GM21576 (cell line): ENCODE measurements around the gene SSBP1.
"Not testable (repeated sequence)": the region's sequence is repeated elsewhere in the genome, so short reads cannot be mapped to it uniquely, and the experiment has no call there.

Experiments used
- ATAC-seq: cut with Tn5 transposase; IDR thresholded peaks from one replicate; pipeline ENCODE4 v1.9.1; 2021; ENCODE audit warnings: mild to moderate bottlenecking, moderate library complexity; ENCODE audit not compliant: unreplicated experiment

The SSBP1 gene

DNA sequence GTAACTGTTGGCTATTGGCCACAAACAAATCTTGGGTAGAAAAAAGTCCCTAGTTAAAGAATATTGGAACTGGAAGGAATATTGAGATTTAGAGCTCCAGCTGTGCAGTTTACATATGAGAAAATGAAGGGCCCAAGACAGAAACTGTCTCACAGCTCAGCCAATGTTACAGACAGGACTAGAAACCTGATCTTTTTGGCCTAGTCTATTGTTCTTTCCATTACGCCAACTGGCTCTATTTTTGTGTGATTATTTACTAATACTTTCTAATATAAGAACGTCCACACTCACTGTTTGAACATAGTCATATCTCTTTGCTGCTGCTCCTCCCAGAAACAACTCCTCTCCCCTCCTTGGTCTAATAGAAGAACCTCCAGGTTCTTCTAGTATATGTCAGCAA, 28.8 kb upstream of the SSBP1 start:
- no peak for ATAC-seq

DNA sequence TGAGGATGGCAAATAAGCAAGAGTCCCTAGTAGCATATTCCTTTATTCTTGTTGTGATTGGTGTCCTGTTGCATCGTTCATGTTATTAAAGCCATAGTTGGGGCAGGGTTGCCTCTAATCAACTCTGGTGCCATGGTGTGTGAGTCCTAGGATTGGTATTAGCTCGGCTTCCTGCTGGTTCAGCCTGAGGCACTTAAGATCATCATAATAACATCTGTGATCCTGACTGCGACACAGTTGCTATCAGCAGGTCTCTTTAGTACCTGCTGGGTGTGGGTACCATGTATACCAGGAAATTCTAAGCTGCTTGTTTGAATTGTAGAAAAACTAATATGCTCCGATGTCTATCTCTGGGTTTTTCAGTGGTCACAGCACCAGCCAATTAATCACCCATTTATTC, 28.4 kb upstream of the SSBP1 start:
- ATAC-seq = no peak

DNA sequence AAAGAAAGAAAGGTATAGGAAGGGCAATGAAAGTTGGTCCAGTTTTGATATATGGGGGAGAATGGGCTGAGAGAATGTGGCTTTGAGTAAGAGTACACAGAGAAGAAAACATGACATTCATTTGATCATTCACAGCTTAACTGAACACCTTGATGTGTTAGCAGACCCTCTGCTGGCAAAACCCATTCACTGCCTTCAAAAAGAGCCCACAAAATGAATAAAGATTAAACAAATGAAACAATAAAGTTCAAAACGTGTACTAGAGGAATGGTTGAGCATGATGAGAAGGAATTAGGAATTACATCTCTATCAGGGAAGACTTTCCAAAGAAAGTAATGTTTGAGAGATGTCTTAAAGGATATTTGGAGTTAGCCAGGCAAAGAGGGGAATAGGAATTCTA, 27.9 kb upstream of the SSBP1 start:
- no peak for ATAC-seq

DNA sequence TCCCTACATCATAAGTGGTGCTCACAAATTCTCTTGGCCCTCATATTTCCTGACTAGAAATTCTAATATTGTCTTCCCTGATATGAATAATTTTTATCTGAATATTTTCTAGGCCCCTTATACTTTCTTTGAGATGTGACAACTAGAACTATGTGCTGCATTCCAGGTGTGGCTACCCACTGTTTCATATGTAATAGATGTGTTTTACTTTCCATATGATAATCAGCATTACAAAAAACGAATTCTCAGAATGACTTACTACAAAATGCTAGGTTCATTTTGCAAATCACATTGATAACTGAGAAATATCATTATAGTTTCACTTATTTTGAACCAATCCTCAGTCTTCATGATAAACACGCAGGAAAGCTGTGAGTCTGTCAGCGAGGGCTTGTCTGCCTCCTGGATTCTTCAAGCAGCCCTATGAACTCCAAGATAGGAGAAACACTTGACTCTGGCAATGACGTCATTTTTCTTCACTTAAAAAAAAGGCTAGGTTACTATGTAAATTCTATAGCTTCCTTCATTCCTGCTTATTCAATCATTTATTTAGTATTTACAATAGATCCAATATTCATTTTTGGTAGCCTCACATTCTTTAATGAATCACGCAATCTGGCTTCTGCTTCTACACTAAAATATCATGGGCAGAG, 25.4 kb upstream of the SSBP1 start:
- ATAC-seq = no peak

DNA sequence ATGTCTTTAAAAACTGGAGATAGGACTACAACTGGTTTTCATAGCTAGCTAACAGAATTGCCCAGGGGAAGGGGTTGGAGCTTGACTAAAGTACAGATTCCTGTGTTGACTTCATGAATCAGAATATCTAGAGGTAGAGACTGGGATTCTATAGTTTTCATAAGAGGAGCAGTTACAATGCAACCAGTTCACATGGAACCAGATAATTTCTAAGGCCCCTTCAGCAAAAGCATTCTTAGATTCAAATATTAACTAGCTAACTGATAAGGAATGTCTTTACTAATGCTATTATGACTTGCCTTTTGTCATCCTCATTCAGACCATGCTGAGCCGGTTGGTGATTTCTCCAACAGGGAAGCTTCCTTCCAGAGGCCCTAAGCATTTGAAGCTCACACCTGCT, 24.3 kb upstream of the SSBP1 start:
- ATAC-seq = no peak

DNA sequence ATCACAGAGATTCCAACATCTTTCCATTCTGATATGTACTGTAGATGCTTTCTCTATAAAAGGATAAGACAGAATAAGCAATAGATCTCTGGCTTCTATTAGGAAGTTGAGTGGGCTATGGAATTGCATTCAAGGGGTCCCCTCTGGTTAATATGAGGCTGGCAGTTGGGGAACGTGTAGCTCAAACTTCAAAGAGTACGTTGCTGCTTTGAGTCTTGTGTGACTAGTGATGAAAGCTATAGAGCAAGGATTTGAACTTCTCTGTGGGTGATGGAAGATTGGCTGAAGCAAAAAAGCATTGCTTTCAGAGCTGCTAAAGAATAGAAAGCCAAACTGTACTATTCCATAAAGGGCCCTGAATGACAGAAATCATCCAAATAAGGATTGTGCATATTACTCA, 23.6 kb upstream of the SSBP1 start:
- no peak for ATAC-seq

DNA sequence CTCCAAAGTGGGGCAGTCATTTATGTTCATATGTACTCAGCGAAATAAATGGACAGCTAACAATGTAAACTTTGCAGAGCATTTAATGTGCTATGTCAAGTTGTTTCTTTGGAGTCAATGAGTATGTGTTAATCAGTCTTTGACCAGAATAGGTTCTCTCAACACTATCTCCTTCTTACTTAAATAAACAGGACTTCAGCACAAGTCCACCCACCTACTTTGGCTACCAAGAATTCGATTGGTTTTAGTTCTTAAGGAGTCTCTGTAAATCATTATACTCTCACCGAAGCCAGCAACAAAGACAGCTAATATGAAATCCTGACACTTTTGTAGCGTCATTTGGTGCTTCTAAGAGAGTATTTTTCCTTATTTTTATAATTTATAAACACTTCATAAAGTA, 23.1 kb upstream of the SSBP1 start:
- ATAC-seq = no peak

DNA sequence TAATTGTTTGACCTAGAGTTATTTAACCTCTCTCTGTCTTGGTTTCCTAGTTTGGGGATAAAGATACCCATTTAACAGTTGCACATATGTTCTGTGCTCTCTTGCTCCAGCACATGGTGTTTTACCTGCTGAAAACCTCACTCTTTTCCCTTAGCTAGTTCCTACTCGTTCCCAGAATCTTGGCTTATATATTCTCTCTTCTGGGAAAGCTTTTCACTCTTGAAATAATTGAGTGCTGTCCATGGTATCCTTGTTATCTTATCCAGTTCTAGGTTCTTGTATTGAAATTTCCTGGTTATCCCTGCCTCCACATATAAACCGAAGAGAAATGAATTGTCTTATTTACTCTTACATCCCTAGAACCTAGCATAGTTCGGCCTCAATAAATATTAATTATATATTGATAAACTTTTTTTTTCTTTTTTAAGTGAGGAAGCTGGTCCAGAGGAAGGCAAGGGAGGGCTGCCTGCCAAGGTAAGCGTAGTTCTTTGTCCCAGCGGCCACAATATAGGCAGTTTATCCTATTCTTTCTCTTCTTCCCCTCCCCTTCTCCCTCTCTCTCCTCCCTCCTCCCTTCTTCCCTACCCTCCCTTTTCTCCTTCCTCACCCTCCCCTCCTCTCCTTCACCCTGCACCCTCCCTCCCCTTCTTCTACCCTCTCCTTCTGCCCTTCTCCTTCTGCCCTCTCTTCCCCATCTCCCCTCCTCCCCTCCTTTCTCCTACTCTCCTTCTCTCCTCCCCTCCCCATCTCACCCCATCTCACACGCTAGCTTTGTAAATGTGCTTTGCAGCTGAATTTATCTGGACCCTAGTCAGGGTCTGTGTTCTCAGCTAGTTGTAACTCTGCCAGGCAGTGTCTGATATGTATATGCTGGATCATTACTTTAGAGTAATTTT, 22.1 kb upstream of the SSBP1 start:
- no peak for ATAC-seq

DNA sequence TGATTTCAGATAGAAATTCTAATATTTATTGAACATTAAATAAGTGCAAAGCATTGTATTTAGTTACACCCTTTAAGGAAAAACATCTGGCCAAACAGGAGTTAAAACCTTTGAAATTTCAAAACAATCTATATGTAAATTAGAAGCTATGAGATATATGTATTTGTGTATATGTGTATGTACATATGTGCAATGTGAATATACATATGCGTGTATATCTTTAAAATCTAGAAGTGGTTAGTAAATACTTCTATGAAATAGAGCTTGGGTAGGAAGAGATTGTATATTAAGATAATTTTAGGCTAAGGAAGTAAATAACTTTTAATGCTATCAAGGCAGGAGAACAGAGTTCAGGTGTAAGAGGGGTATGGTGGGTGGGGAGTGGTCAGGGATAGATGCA, 20.7 kb upstream of the SSBP1 start:
- no peak for ATAC-seq

DNA sequence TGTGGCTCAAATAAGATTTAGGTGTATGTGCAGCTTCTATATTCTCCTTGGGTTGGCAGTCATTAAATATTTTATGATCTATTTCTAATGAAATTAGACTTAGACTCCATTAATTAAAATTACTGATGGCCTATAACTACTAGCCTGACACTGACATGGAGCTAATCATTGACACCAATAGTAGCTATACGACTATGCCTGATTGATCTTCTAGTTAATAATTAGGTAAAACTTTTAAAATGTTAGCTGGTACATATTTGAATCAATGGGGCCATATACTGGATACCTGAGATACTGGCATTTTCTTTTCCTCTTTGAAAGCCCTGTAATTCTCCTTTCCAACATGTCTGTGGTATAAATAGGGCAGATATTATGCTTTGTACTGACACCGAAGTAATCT, 15.6 kb upstream of the SSBP1 start:
- no peak for ATAC-seq

DNA sequence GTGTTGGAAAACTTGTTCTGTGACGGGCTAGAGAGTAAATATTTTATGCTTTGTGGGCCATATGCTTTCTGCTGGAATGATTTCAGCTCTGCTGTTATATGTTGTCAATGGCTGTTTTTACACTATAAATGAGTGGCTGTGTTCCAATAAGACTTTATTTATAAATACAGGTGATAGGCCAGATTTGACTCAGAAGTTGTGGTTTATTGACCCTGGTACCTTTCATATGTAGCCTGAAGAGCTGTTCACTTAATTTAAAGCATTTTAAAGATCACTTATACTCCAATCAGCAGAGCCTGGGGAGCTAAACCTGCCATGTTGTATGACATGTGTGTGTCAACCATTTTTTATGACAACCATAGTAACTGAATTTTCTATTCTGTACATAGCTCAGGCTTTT, 9.1 kb upstream of the SSBP1 start:
- no peak for ATAC-seq

DNA sequence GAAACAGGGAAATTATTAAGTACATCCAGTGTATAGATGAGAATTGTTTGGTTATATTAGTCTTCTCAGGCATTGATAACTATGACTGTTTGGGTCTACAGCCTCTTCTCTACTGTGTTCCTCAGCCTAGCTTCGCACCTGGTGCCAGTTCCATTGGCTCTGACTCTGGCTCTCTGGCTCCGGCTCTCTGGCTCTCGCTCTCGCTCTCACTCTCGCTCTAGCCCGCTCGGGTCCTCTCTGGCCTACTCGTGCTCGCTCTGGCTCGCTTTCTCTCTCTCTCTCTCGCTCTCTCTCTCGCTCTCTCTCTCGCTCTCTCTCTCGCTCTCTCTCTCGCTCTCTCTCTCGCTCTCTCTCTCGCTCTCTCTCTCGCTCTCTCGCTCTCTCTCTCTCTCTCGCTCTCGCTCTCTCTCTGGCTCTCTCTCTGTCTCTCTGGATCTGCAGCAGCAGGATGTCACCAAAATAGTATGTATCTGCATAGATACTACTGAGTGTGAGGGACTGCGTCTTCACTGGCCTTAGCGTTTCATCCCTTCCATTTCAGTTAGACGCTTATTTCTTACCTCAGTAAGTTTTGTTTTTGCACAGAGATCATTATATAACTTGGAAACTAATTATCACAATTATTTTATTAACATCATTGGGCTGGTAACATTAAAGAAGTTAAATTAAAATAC, 6.5 kb upstream of the SSBP1 start:
- ATAC-seq = no peak

DNA sequence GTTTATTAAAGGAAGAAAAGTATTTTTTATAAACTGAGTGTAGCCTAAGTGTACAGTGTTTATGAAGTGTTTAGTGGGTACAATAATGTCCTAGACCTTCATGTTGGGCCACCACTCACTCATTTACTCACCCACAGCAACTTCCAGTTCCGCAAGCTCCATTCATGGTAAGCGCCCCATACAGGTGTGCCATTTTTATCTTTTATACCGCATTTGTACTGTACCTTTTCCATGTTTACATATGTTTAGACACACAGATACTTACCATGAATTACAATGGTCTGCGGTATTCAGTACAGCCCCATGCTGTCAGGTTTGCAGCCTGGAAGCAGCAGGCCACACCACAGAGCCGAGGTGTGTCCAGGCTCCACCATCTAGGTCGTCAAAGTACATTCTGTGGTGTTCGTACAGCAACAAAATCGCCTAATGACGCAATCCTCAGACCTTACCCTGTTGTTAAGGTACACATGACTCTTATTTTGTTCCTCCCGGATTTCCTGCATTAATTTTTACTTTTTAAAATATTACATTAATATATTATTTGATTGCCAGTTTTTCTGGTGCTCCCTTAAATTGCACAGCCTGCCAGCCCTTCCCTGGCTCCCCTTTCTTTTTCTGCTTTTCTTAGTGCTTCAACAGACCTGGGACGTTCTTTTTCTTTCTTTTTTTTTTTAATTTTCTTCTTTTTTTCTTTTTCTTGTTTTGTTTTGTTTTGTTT, 881 bp upstream of the SSBP1 start:
- ATAC-seq = no peak

DNA sequence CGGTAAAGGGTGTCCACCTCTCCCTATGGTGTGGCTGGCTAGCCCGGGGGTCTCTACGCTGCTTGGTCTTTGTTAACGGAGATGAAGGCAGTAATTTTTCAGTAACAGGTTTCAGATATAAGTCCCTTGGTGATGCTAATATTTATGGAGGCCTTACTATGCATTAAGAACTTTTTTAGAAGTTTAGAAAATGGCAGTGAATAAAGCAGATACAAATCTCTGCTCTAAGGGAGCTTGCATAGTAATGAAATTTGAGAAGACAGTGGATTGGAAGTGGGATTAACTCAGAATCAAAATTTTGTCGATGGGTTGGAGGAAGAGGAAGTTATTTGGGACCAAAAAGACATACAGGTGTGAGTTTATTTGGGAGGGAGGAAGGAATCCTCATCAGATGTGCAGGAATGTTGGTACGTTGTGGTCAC, 445 bp downstream of the SSBP1 start:
- no peak for ATAC-seq

DNA sequence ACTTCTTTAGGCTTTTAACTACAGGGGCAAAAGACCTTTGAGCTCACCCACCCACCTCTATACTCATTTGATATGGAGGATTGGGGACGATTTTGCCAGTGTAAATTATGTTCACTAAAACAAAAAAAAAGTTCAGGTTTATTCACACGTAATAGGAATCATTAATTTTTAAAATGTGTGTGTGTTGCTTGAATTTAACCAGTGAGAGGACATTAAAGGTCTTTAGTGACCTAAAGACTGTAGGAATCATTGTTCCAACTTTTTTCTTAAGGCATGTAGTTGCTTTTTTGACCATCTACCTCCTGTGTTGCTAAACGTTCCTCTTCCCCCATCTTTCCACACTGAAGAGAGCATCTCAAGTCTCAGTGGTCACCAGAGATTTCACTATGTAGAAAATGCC, 1.1 kb downstream of the SSBP1 start:
- no peak for ATAC-seq

DNA sequence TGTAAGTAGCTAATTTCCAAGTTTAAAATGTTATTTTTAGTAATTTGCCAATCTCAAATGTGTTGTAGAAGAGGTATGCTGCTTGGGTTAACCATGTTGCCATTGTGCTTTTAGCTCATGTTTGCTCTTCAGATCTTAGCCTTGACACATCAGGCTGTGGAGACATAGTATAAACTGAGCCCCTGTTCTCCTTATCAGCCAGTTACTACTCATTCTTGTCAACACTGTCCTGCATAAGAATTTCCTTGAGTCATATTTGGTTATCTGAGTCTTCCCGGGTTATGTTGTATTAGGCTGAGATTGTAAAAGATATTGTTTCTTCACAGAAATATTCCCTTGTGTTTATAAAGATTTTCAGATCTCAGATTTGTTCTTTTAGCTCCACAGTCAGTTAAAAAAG, 4.1 kb downstream of the SSBP1 start:
- no peak for ATAC-seq

DNA sequence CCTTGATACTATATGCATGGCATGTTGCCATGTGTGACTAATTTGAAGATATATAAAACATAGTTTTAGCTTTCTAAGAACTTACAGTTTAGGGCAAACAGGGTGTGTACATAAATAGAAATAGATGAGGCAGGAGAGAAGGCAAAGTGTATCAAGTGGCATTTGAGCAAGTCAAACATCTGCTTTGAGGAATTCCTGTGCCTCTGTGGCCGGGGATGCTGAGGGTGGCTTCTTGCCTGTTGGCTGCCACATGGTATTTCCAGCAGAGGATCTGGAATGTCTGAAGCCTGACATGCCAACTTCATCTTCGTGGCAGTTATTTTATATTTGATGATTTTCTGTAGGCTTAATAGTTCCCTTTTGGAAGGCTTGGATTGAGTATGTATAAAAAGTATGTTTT, 6.0 kb downstream of the SSBP1 start:
- no peak for ATAC-seq

DNA sequence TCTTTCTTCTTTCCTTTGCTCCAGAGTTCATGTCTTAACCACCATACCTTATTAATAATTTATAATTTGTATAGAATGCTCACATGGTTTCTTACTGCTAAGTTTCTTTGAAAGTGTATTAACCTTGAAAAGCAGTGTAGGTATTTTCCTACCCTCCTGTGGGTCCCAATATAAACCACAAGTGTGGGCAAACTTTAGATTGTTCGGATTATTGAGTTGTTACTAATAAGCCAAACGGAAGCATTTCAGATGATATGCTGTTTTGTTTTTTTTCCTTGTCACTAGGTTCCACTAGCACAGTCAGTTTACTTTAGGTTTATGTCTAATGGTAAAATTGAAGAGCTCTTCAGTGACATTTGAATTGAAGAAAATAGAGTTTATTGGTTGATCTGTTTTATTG, 10.2 kb downstream of the SSBP1 start:
- no peak for ATAC-seq

DNA sequence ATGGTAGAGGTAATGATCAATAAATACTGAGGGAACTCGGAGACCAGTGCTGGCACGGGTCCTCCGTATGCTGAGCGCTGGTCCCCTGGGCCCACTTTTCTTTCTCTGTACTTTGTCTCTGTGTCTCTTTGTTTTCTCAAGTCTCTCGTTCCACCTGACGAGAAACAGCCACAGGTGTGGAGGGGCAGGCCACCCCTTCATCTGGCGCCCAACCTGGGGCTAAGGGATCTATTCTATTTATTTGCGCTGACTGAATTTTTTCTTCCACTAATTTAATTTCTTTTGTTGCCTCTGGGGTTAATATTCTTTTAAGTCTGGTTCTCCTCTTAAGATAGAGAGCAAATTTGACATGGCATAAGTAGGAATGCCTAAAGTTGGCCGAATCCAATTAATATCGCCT, 13.7 kb downstream of the SSBP1 start:
- not testable (repeated sequence) for ATAC-seq

DNA sequence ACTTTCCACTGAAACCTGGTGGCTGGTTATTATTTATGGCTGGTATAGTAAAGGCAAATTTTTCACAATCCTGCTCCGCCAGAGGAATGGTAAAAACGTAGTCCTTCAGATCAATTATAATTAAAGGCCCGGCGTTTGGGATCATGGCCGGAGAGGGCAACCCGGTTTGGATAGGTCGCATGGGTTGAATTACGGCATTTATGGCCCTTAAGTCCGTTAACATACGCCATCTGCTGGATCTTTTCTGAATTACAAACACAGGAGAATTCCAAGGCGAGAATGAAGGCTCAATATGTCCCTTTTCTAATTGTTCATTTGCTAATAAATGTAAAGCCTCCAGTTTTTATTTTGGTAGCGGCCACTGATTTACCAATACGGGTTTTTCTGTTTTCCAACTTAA, 14.5 kb downstream of the SSBP1 start:
- ATAC-seq = no peak

DNA sequence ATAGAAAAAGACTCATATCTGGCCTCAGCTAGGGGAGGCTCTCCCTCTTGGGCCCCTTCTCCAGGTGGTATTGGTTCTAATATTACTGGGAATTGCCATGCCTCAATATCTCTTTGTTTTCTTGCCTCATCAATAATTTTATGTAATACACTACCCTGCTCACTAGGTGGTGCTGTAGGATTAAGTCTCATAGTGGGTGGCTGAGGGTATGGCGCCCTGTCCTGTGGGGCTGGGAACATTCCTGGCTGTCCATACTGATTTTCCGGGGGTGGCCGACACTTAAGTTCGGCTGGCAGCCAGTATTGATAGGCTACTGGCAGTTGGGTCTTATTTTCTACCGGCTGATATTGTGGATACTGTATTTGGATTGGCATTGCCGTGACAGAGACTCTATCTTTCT, 16.8 kb downstream of the SSBP1 start:
- ATAC-seq = no peak
